Activated CD4-positive, alpha-beta T cell treated with anti-CD3 and anti-CD28 coated beads, Interleukin-10, Interleukin-2, amounts not matched to agents 100 ng/mL and 50 ng/mL, durations not matched to agents 16 hours and 8 hours (primary cell): ENCODE measurements around the gene CLASP1.

Experiments used
- DNase-seq: peaks from one replicate; pipeline ENCODE4 v3.0.0-alpha.2; 2020

The CLASP1 gene

DNA sequence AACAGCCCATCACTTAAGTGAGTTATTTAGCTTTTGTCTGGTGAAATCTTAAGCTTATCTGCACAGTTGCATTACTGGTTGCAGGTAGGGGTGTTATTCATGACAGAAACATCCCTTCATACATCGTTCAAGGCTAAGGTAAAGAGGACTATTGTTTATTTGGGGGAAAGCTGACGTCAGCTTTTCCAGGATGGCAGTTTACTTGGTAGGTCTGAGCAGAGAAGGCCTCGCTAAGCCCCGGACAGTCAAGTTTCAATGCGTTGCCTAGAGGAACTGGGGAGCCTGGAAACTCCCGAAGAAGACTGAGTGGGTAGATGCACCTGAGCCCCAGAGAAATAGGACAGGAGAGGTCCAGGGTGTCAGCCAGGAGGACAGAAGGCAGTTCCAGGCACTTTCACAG, 116.4 kb downstream of the CLASP1 start:
- no peak for DNase-seq

GRCh38 chr2:121532347-121532766, 116.9 kb downstream of the CLASP1 start:
- DNase-seq = no peak

DNA sequence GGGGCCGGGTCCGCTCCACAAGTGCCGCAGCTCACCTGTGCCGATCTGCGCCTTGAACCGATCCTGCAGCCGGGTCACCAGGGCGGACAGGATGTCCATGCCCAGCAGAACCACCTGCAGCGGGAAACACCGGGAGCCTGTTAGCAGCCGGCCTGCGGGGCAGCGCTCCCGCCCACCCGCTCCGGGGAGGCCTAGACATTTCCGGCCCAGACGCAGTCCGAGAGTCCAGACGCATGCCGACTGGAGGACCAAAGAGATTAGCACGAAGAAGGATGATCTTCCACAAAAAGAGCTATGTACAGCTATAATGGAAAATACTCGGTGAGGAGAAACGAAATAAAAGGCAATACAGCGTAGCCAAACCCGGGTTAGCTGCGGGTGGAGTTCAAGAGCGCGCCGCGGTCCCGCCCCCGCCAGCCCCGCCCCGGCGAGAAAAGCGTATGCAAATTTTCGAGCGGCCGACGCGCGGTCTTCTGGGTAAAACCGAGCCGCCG, 119.0 kb downstream of the CLASP1 start:
- peak; percentile 85 for DNase-seq

DNA sequence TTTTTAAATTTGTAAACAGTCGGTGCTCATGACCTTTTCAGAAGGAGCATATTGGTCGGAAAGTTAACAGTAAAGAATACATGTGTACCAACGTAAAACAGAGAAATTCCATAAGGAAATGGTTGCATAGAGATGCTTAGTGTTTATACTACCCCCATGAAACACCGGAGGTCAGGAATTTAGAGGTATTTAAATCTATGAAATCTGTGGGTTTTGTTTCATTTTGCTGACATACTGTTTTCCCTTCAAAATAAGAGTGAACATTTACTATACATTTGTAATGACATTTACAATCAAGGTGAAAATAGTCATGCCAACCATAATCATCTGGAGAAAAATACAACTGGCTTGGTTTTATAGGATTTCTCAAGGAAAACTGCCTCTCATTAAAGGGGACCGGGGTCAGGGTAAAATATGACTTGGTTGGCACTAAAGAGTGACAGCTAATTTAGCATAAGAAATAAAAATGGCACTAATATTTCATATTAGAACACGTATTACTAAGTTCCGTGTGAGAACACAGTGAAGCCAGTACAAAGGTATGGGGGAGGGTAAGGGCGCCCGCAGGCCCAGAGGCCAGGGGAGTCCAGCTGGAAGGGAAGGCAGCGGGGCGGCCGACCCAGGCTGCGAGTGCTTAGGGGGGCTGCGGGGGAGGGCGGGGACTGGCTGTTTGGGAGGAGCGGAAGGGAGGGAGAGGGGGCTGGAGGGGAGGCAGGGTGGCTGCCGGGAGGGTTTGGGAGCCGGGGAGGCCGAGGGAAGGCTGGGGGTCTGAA, 119.6 kb downstream of the CLASP1 start:
- DNase-seq = no peak

GRCh38 chr2:121527009-121527682, 122.1 kb downstream of the CLASP1 start:
- peak; percentile 54 for DNase-seq

- no peak for DNase-seq
These were observed 124.4 kb downstream of the CLASP1 start for GRCh38 chr2:121524685-121525425.

GRCh38 chr2:121521359-121521758, 127.9 kb downstream of the CLASP1 start:
- DNase-seq = no peak

DNA sequence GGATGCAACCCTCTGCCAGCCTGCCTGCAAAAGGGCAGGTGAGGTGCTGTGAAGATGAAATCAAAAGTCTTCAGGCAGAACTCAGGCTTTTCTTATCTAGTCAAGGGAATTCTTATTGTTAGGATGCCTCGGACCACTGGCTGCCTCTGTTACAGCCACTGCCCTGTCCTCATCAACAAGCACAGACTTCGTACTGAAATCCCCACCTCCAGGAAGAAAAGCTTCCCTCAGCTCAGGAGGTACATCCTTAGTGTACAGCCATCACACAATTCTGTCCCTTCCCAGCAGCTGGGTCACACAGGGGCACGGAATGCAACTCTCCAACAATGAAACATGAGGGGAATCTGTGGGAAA, 128.6 kb downstream of the CLASP1 start:
- no peak for DNase-seq

- DNase-seq = no peak
These were observed 129.3 kb downstream of the CLASP1 start for GRCh38 chr2:121519732-121520640.

- no peak for DNase-seq
These were observed 130.1 kb downstream of the CLASP1 start for GRCh38 chr2:121519153-121519552.

- DNase-seq = peak; percentile 9
These were observed 135.5 kb downstream of the CLASP1 start for GRCh38 chr2:121513597-121514333.

GRCh38 chr2:121510857-121511256, 138.4 kb downstream of the CLASP1 start:
- no peak for DNase-seq

- DNase-seq = no peak
These were observed 142.6 kb downstream of the CLASP1 start for GRCh38 chr2:121506621-121507020.

GRCh38 chr2:121505986-121506586, 143.2 kb downstream of the CLASP1 start:
- no peak for DNase-seq

DNA sequence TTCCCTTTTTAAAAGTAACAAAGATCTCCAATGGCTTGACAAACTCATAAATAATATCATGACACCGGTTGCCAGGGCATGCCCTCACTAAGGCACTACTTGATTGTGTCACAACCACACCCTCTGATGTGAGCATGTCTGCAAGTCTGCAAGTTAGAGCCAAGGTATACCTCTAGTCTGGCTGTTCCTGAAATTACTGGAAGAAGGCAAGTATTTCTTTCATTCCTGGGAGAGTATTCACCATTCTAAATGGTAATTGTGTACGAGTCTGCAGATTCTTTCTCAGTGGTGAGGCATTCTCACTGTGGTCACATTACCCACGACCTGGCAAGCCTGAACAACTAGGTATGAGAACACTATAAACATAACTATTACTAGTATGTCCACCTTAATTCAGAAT, 144.3 kb downstream of the CLASP1 start:
- no peak for DNase-seq

GRCh38 chr2:121504316-121504715, 144.9 kb downstream of the CLASP1 start:
- DNase-seq = no peak

DNA sequence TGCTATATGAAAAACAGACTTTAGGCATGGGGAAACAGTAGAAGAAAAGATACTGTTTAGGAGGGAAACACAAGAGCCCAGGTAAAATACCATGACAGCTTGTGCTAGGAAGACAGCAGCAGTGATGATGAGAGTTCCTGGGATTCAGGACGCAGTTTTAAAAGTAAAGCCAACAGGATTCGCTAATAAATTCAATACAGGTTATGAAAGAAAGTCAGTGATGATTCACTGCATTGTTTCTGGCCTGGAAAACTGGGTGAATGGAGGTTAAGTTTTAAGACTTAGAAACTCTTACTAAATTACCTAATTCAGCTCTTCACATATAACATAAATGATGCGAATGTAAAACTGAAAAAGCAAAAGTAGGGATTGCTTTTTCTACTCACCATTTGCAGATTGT, 146.5 kb downstream of the CLASP1 start:
- DNase-seq = no peak

GRCh38 chr2:121502246-121502645, 147.0 kb downstream of the CLASP1 start:
- DNase-seq = no peak

GRCh38 chr2:121501554-121501953, 147.7 kb downstream of the CLASP1 start:
- no peak for DNase-seq

- no peak for DNase-seq
These were observed 148.2 kb downstream of the CLASP1 start for GRCh38 chr2:121501031-121501430.

GRCh38 chr2:121498731-121499130, 150.5 kb downstream of the CLASP1 start:
- no peak for DNase-seq
